Measurements from ENCODE around the gene TAX1BP1. TPM values are rescaled to one million over a fixed set of nuclear protein-coding genes. Genes with fewer than 3 reads are reported as not detected.

TAX1BP1 gene
- total and polyA plus RNA-seq, 2 experiments from 2014 or later = 56.5 to 87.9 TPM

DNA sequence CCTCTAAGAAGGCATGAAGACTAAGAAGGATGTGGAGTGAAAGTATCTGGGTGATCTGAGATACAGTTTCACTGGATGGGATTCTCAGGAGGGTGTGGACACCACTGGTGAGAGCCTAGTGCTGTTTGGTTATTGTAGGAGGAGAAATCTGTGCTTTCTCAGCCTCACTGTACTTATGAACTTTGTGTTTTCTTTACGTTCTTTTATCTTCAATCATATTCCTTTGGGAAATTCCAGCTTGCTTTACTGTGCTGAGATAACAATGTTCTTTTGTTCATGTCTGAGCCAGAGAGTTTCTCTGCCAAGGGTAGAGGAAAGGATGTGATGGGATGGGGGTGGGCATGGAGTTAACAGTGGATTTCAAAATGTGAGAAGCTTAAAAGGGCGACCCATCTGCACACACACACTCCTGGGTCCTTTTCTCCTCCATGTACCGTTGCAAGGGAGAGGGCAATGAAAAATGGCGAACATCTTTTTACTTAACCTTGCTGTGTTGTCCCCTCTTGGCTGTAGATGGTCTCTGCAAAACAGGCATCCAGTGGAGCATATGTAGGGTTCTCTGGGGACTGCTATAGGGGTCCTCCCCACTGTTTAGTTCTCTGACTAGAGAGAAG is 25.0 kb upstream of the TAX1BP1 start:
- DNase-seq (ENCODE audit: low spot score) (no peak), ATAC-seq (no peak)
- Histone ChIP-seq H3K4me2 (no peak overlapping the region), H4K20me1 (replicated peaks; ENCODE audit: insufficient read depth) (no peaks in the 10 kb centered on the region; the same call in 1 of the 2 replicates), H3K27me3 (ENCODE audit: insufficient read depth) (no peaks in the 10 kb centered on the region), H3K27ac (ENCODE audit: low read depth) (no peak overlapping the region), H3K4me3 (no peak overlapping the region), H3K9me2 (ENCODE audit: insufficient read depth) (no peaks in the 10 kb centered on the region), H3K36me3 (ENCODE audit: insufficient read depth) (no peaks in the 10 kb centered on the region; the same call in 1 of the 2 replicates), H2AFZ (no peak overlapping the region), H3K4me1 (ENCODE audit: insufficient read depth) (no peaks in the 10 kb centered on the region), H3F3A (replicated peaks; ENCODE audit: low read depth) (no peaks in the 10 kb centered on the region), H3K79me2 (replicated peaks; ENCODE audit: insufficient read depth) (no peaks in the 10 kb centered on the region)
- Mint-ChIP-seq H3K36me3 (ENCODE audit: low read depth) (no peaks in the 10 kb centered on the region), H3K27ac (no peak overlapping the region), H3K4me1 (no peaks in the 10 kb centered on the region), H3K27me3 (ENCODE audit: insufficient read depth, low read depth, poor library complexity) (no peaks in the 10 kb centered on the region), H3K9me3 (no peaks in the 10 kb centered on the region), H3K4me3 (no peak overlapping the region)
- no peak for TF ChIP-seq ZNF114 (CRISPR knock-in tag; IDR thresholded peaks at IDR 0.05)
- no peak for TF ChIP-seq NANOG (IDR thresholded peaks at IDR 0.05; ENCODE audit: borderline replicate concordance)
- no peak for TF ChIP-seq CREB1 (CRISPR knock-in tag; IDR thresholded peaks at IDR 0.05; ENCODE audit: low read depth)
- no peak for TF ChIP-seq EZH2phosphoT487 (IDR thresholded peaks at IDR 0.05; ENCODE audit: unreplicated experiment)
- no peak for TF ChIP-seq STAT1 (IDR thresholded peaks at IDR 0.05; ENCODE audit: unreplicated experiment)
- TF ChIP-seq EZH2 (IDR thresholded peaks at IDR 0.05; ENCODE audit: low read depth, unreplicated experiment) = no peak
- TF ChIP-seq, protein P1, sequence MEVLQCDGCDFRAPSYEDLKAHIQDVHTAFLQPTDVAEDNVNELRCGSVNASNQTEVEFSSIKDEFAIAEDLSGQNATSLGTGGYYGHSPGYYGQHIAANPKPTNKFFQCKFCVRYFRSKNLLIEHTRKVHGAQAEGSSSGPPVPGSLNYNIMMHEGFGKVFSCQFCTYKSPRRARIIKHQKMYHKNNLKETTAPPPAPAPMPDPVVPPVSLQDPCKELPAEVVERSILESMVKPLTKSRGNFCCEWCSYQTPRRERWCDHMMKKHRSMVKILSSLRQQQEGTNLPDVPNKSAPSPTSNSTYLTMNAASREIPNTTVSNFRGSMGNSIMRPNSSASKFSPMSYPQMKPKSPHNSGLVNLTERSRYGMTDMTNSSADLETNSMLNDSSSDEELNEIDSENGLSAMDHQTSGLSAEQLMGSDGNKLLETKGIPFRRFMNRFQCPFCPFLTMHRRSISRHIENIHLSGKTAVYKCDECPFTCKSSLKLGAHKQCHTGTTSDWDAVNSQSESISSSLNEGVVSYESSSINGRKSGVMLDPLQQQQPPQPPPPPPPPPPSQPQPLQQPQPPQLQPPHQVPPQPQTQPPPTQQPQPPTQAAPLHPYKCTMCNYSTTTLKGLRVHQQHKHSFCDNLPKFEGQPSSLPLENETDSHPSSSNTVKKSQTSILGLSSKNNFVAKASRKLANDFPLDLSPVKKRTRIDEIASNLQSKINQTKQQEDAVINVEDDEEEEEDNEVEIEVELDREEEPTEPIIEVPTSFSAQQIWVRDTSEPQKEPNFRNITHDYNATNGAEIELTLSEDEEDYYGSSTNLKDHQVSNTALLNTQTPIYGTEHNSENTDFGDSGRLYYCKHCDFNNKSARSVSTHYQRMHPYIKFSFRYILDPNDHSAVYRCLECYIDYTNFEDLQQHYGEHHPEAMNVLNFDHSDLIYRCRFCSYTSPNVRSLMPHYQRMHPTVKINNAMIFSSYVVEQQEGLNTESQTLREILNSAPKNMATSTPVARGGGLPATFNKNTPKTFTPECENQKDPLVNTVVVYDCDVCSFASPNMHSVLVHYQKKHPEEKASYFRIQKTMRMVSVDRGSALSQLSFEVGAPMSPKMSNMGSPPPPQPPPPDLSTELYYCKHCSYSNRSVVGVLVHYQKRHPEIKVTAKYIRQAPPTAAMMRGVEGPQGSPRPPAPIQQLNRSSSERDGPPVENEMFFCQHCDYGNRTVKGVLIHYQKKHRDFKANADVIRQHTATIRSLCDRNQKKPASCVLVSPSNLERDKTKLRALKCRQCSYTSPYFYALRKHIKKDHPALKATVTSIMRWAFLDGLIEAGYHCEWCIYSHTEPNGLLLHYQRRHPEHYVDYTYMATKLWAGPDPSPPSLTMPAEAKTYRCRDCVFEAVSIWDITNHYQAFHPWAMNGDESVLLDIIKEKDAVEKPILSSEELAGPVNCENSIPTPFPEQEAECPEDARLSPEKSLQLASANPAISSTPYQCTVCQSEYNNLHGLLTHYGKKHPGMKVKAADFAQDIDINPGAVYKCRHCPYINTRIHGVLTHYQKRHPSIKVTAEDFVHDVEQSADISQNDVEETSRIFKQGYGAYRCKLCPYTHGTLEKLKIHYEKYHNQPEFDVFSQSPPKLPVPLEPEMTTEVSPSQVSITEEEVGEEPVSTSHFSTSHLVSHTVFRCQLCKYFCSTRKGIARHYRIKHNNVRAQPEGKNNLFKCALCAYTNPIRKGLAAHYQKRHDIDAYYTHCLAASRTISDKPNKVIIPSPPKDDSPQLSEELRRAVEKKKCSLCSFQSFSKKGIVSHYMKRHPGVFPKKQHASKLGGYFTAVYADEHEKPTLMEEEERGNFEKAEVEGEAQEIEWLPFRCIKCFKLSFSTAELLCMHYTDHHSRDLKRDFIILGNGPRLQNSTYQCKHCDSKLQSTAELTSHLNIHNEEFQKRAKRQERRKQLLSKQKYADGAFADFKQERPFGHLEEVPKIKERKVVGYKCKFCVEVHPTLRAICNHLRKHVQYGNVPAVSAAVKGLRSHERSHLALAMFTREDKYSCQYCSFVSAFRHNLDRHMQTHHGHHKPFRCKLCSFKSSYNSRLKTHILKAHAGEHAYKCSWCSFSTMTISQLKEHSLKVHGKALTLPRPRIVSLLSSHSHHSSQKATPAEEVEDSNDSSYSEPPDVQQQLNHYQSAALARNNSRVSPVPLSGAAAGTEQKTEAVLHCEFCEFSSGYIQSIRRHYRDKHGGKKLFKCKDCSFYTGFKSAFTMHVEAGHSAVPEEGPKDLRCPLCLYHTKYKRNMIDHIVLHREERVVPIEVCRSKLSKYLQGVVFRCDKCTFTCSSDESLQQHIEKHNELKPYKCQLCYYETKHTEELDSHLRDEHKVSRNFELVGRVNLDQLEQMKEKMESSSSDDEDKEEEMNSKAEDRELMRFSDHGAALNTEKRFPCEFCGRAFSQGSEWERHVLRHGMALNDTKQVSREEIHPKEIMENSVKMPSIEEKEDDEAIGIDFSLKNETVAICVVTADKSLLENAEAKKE (CRISPR knock-in tag; IDR thresholded peaks at IDR 0.05) = no peak
- TF ChIP-seq, protein P2, sequence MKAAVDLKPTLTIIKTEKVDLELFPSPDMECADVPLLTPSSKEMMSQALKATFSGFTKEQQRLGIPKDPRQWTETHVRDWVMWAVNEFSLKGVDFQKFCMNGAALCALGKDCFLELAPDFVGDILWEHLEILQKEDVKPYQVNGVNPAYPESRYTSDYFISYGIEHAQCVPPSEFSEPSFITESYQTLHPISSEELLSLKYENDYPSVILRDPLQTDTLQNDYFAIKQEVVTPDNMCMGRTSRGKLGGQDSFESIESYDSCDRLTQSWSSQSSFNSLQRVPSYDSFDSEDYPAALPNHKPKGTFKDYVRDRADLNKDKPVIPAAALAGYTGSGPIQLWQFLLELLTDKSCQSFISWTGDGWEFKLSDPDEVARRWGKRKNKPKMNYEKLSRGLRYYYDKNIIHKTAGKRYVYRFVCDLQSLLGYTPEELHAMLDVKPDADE (IDR thresholded peaks at IDR 0.05) = no peak
- no peak for TF ChIP-seq POLR2AphosphoS5 (IDR thresholded peaks at IDR 0.05; ENCODE audit: low read depth)
